Coronary artery (tissue), 2 donors: Measurements from ENCODE around the gene ZNF90.
A peak's percentile ranks its signal among the peaks of the same experiment; 100 is the strongest.
"Not testable (repeated sequence)": the region's sequence is repeated elsewhere in the genome, so short reads cannot be mapped to it uniquely, and the experiment has no call there.

ENCODE experiments used
- DNase-seq: peaks from one replicate; pipeline ENCODE4 v3.0.0-alpha.2; 2017; ENCODE audit warnings: low spot score
- H3K27ac ChIP-seq, 2 donors: fragments of 200-600 bp; sonication (generic); one replicate each; pipeline ENCODE4 v1.5.1; 2016 to 2019
- H3K4me3 ChIP-seq: fragments of 200-600 bp; sonication (generic); 2 replicates; pipeline ENCODE4 v1.5.1; 2016; ENCODE audit warnings: mild to moderate bottlenecking, moderate library complexity
- CTCF ChIP-seq: fragments of 200-600 bp; sonication (generic); IDR thresholded peaks from one replicate; pipeline ENCODE4 v1.5.1; 2019; ENCODE audit warnings: antibody characterized with exemption

Gene ZNF90

GRCh38 chr19:20077791-20078463, at the start of gene ZNF90:
ZNF90 (plus strand) TSS chr19:20078000; CDS start chr19:20078133, 133 bp downstream.
- peak within 1 kb of the TSS; percentile 42 to 59 for H3K27ac ChIP-seq
- peak within 1 kb of the TSS; percentile 77 for H3K4me3 ChIP-seq
- no peak for TF ChIP-seq CTCF
- DNase-seq: peak; percentile 94

GRCh38 chr19:20028611-20029010, 49.2 kb upstream of the ZNF90 start:
- Histone ChIP-seq H3K4me3 (no peak overlapping the region), H3K27ac (no peak overlapping the region)
- no peak for TF ChIP-seq CTCF
- no peak for DNase-seq

GRCh38 chr19:20035935-20036334, 41.9 kb upstream of the ZNF90 start:
- Histone ChIP-seq H3K27ac (no peak overlapping the region), H3K4me3 (no peak overlapping the region)
- no peak for DNase-seq
- no peak for TF ChIP-seq CTCF

GRCh38 chr19:20038358-20039202, 39.2 kb upstream of the ZNF90 start:
- Histone ChIP-seq H3K27ac (peak overlapping the region; percentile 58 to 83), H3K4me3 (peak overlapping the region; percentile 91)
- DNase-seq: no peak
- no peak for TF ChIP-seq CTCF

GRCh38 chr19:20039203-20039723, 38.5 kb upstream of the ZNF90 start, which contains the start of gene ZNF682:
ZNF682 (minus strand) TSS chr19:20039505; CDS start chr19:20039345, 160 bp downstream.
- peak within 1 kb of the TSS; percentile 91 for H3K4me3 ChIP-seq
- no peak for TF ChIP-seq CTCF
- peak within 1 kb of the TSS; percentile 58 to 83 for H3K27ac ChIP-seq
- peak; percentile 96 for DNase-seq

- Histone ChIP-seq H3K4me3 (no peak overlapping the region), H3K27ac (no peak overlapping the region)
- DNase-seq: no peak
- no peak for TF ChIP-seq CTCF
Measured at GRCh38 chr19:20044663-20045062, 33.1 kb upstream of the ZNF90 start.

- H3K27ac ChIP-seq, H3K4me3 ChIP-seq, DNase-seq: not testable (repeated sequence)
Measured at GRCh38 chr19:20045742-20046141, 32.1 kb upstream of the ZNF90 start.
